ENCODE results near the gene LBH. TPM values are rescaled to one million over a fixed set of nuclear protein-coding genes. Genes with fewer than 3 reads are reported as not detected.

LBH gene
- total and polyA plus RNA-seq, 8 donors, result 6.6 to 39.8 (median 17.0) TPM

- peaks cover 0 to 16% (median 11%) of the 10 kb centered on the region in 4 donors for H3K4me1 ChIP-seq
- H3K36me3 ChIP-seq, result peaks cover 0 to 9% (median 5%) of the 10 kb centered on the region in 4 donors
- no peak overlapping the region for H3K27ac ChIP-seq
- DNase-seq, result no peak
- TF ChIP-seq POLR2A (IDR thresholded peaks at IDR 0.05) (no peak), POLR2AphosphoS5 (IDR thresholded peaks at IDR 0.05) (no peak), CTCF (IDR thresholded peaks at IDR 0.05) (no peak), EP300 (IDR thresholded peaks at IDR 0.05) (no peak)
- intact Hi-C loops (cut with DNase I; ENCODE audit: low total_unique reads), result no loop called here
- 73 to 87% (median 80%) methylated on average over 3 of the region's 3 CpGs for WGBS, 5 donors
- no peak overlapping the region for H3K4me3 ChIP-seq
- H3K27me3 ChIP-seq, result no peaks in the 10 kb centered on the region
- no peaks in the 10 kb centered on the region for H3K9me3 ChIP-seq
These were observed 32.9 kb downstream of the LBH start for GRCh38 chr2:30264274-30264673.

- H3K36me3 ChIP-seq, result peaks cover 0 to 1% (median 0%) of the 10 kb centered on the region in 4 donors
- H3K4me1 ChIP-seq, result peaks cover 0 to 16% (median 14%) of the 10 kb centered on the region in 4 donors
- no peak overlapping the region for H3K4me3 ChIP-seq
- H3K27ac ChIP-seq, result peak overlapping the region in 3 of 5 donors; percentile 63 to 75 (median 66)
- intact Hi-C loops (cut with DNase I; ENCODE audit: low total_unique reads), result no loop called here
- TF ChIP-seq POLR2A (IDR thresholded peaks at IDR 0.05) (no peak), EP300 (IDR thresholded peaks at IDR 0.05) (no peak), CTCF (IDR thresholded peaks at IDR 0.05) (no peak), POLR2AphosphoS5 (IDR thresholded peaks at IDR 0.05) (no peak)
- 73 to 89% (median 78%) methylated on average over 4 of the region's 4 CpGs for WGBS, 5 donors
- no peak for DNase-seq
- H3K27me3 ChIP-seq, result no peaks in the 10 kb centered on the region
- H3K9me3 ChIP-seq, result no peaks in the 10 kb centered on the region
These were observed 34.0 kb downstream of the LBH start for GRCh38 chr2:30265052-30266015.

- TF ChIP-seq CTCF (IDR thresholded peaks at IDR 0.05) (no peak), POLR2AphosphoS5 (IDR thresholded peaks at IDR 0.05) (no peak), POLR2A (IDR thresholded peaks at IDR 0.05) (no peak), EP300 (IDR thresholded peaks at IDR 0.05) (no peak)
- H3K27ac ChIP-seq, result peak overlapping the region; percentile 17 to 75 (median 63)
- no peak overlapping the region for H3K4me3 ChIP-seq
- H3K4me1 ChIP-seq, result peaks cover 0 to 16% (median 14%) of the 10 kb centered on the region in 4 donors
- DNase-seq, result peak; percentile 36 to 59
- no peaks in the 10 kb centered on the region for H3K9me3 ChIP-seq
- no peaks in the 10 kb centered on the region for H3K27me3 ChIP-seq
- 53 to 65% (median 59%) methylated on average over 7 of the region's 7 CpGs for WGBS, 5 donors
- H3K36me3 ChIP-seq, result no peaks in the 10 kb centered on the region
- intact Hi-C loops (cut with DNase I; ENCODE audit: low total_unique reads), result no loop called here
These were observed 34.8 kb downstream of the LBH start for GRCh38 chr2:30266051-30266621.

GRCh38 chr2:30266705-30267104 is 35.4 kb downstream of the LBH start:
- Histone ChIP-seq H3K27me3 (no peaks in the 10 kb centered on the region), H3K4me3 (no peak overlapping the region), H3K4me1 (peaks cover 0 to 16% (median 14%) of the 10 kb centered on the region in 4 donors), H3K27ac (peak overlapping the region in 3 of 5 donors; percentile 17 to 75 (median 66)), H3K9me3 (no peaks in the 10 kb centered on the region), H3K36me3 (no peaks in the 10 kb centered on the region)
- TF ChIP-seq CTCF (IDR thresholded peaks at IDR 0.05), result no peak
- no peak for TF ChIP-seq EP300 (IDR thresholded peaks at IDR 0.05)
- TF ChIP-seq POLR2A (IDR thresholded peaks at IDR 0.05), result no peak
- no peak for TF ChIP-seq POLR2AphosphoS5 (IDR thresholded peaks at IDR 0.05)
- intact Hi-C loops (cut with DNase I; ENCODE audit: low total_unique reads), result no loop called here
- WGBS, 5 donors, result 89 to 96% (median 90%) methylated on average over 5 of the region's 5 CpGs
- no peak for DNase-seq
